Stomach (tissue), 4 donors: ENCODE data around the gene MTF2.

ENCODE experiments used
- EP300 ChIP-seq: sonication (generic); formaldehyde crosslinking; IDR thresholded peaks from one replicate; pipeline ENCODE4 v1.6.1; 2017; ENCODE audit warnings: antibody characterized with exemption
- TF ChIP-seq, protein P1 (sequence below), 7 experiments: fragments of 450-650 bp in 4 of 7; fragments of 200-600 bp in 3 of 7; sonication (generic) in 3 of 7; IDR thresholded peaks; one replicate each; pipeline ENCODE4 v1.5.1; 2016 to 2019; ENCODE audit warnings: antibody characterized with exemption in 7 of 7, control low read depth in 2 of 7, mild to moderate bottlenecking in 1 of 7

GRCh38 chr1:93106226-93106625 lies 27.1 kb downstream of the MTF2 start:
- TF ChIP-seq, protein P1, sequence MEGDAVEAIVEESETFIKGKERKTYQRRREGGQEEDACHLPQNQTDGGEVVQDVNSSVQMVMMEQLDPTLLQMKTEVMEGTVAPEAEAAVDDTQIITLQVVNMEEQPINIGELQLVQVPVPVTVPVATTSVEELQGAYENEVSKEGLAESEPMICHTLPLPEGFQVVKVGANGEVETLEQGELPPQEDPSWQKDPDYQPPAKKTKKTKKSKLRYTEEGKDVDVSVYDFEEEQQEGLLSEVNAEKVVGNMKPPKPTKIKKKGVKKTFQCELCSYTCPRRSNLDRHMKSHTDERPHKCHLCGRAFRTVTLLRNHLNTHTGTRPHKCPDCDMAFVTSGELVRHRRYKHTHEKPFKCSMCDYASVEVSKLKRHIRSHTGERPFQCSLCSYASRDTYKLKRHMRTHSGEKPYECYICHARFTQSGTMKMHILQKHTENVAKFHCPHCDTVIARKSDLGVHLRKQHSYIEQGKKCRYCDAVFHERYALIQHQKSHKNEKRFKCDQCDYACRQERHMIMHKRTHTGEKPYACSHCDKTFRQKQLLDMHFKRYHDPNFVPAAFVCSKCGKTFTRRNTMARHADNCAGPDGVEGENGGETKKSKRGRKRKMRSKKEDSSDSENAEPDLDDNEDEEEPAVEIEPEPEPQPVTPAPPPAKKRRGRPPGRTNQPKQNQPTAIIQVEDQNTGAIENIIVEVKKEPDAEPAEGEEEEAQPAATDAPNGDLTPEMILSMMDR (IDR thresholded peaks at IDR 0.05), result no peak
- TF ChIP-seq EP300, result no peak
